DMS79 treated with DMSO at 0.1 percent for 48 hours (cell line): ENCODE results near the gene GPR52.
"Not testable (repeated sequence)": the region's sequence is repeated elsewhere in the genome, so short reads cannot be mapped to it uniquely, and the experiment has no call there.

ENCODE experiments used
- DNase-seq: peaks from one replicate; lab custom pipeline; 2025; lab: John Stamatoyannopoulos, UW

GPR52 gene

DNA sequence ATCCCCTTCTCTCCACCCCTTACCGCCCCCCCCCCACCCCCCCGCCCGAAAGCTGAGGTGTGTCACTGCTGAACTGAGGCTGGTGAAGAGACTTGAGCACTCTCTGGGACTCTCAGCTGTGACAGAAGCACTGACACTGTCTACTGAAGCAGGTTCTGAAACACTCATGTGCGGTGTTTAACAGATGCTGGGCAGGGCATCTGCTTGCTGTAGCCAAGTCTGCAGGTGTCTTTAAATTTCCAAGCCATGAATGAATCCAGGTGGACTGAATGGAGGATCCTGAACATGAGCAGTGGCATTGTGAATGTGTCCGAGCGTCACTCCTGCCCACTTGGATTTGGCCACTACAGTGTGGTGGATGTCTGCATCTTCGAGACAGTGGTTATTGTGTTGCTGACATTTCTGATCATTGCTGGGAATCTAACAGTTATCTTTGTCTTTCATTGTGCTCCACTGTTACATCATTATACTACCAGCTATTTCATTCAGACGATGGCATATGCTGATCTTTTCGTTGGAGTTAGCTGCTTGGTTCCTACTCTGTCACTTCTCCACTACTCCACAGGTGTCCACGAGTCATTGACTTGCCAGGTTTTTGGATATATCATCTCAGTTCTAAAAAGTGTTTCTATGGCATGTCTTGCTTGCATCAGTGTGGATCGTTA is at the start of gene GPR52:
Gene GPR52 (plus strand): TSS at position 99 of the 665 bp plus-strand sequence. CDS start 148 bp downstream, at position 247.
- peak; percentile 31 for DNase-seq

DNA sequence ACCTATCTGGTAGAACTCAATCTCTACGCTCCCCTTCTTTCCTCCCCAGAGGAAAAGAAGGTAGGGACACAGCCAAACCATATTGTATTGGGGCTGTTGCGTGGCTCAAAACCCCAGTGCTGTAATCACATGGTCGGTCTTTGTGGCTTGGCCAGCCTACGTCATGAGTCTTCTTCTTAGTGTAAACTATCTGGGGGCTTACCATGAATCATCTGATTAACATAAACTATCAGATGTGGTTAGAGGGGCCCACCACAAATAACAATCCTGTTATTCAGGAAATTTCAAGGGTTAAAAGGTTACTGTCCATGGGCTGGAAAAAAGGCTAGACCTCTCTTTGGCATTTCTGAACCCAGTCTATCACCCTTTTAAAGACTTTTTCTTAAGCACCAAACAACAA is 49.5 kb upstream of the GPR52 start:
- no peak for DNase-seq

DNA sequence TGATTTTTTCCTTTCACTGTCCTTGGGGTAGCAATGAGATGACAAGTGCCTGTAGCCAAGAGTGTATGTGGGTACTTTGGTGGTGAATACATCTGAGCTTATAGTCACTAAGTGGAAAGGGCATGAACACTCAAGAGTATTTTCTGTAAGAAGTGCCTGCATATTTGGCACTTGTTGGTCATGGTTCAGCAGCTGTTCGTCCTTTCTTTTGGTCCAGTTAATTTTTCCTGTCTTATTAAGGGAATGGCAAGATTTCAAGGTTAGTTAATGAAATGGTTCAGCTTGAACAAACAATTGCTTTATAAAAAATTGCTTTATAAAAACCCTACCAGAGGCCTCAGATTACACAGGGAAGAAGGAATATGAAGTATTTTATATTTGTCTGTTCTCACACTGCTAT is 48.6 kb upstream of the GPR52 start:
- DNase-seq, result peak; percentile 74

DNA sequence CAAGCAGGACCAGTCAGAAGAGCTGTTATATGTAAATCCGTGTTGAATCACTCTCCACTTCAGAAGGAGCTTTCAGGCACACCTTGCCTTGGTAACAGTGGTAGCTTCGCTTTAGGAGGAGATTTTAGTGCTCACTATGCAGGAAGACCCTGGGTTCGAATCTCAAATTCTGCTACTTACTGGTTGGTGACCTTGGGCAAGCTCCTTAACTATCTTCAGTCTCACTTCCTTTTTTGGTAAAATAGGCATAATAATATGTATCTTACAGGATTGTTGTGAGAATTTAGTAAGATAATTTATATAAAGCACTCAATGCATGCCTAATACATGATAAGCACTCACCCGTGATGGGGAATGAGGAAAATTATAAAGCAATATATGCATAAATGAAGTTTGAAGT is 46.7 kb upstream of the GPR52 start:
- DNase-seq, result no peak

GRCh38 chr1:174405219-174405618 is 42.5 kb upstream of the GPR52 start:
- DNase-seq, result no peak

GRCh38 chr1:174406421-174406820 is 41.3 kb upstream of the GPR52 start:
- DNase-seq, result no peak

DNA sequence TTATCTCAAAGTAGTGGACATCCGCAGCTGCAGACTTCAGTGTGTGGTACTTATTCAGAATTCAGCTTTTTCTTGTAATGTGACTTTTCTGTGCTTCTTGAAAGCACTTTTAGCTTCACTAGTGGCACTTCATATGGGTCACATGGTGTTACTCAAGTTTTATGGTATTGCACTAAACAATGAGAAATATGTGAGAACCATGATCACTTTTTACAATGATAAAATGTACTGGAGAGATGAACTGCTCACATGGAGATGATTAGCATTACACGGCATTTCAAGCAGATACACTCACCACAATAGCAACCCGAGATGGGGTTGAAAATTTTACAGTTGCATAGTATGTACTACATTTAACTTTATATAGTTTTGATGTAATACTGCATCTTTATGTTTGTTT is 40.1 kb upstream of the GPR52 start:
- DNase-seq, result peak; percentile 26

DNA sequence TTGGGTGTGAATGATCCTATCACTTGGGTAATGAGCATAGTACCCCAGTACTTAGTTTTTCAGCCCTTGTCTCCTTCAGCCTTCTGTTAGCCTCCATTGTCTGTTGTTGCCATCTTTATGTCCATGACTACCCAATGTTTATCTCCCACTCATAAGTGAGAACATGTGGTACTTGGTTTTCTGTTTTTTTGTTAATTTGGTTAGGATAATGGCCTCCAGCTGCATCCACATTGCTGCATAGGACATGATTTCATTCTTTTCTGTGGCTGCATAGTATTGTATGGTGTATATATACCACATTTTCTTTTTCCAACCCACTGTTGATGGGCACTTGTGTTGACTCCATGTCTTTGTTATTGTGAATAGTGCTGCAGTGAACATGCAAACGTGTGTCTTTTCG is 39.6 kb upstream of the GPR52 start:
- DNase-seq, result no peak

DNA sequence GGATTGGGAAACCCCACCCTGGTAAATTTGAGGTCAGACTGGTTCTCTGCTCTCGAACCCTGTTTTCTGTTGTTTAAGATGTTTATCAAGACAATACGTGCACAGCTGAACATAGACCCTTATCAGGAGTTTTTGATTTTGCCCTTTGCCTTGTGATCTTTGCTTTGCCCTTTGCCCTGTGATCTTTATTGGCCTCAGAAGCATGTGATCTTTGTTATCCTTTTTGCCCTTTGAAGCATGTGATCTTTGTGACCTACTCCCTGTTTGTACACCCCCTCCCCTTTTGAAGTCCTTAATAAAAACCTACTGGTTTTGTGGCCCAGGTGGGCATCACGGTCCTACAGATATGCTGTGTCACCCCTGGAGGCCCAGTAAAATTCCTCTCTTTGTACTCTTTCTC is 38.0 kb upstream of the GPR52 start:
- not testable (repeated sequence) for DNase-seq

DNA sequence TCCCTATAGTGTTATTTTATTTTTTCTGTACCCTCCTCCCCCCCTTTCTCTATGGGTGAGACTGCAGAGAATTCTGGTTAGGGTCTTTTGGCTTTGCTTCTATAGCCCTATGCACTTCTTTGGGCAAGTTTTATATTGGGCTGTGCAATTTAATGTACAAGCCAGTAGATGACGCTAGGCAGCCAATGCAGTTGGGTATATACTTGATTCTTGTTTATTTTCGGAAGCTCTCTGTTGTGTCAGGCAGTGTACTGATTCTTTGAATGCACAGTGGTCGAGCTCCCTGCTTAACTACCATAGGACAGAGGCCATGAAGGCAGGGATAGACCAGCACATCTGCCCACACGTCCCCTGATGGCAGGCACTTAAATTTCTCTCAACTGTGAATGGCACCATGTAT is 34.1 kb upstream of the GPR52 start:
- no peak for DNase-seq

GRCh38 chr1:174414203-174414602 is 33.6 kb upstream of the GPR52 start:
- DNase-seq, result no peak

DNA sequence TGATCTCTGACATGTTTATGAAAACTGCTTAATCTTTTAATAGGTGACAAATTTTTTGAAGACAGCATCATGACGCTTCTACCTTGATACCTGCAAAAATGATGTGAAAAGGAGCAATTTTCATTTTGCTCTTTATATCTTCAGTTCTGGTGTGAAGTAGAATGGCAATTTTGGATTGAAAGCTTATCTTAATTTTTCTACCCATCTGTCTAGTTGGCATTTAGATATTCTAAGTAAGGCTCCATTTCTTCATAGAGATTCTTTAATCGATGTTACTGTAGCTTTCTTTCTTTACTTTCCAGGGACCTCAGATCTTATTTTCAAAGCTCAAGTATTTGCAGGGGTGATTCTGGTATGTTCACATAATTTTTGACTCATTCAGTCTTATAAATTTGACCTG is 32.3 kb upstream of the GPR52 start:
- no peak for DNase-seq

DNA sequence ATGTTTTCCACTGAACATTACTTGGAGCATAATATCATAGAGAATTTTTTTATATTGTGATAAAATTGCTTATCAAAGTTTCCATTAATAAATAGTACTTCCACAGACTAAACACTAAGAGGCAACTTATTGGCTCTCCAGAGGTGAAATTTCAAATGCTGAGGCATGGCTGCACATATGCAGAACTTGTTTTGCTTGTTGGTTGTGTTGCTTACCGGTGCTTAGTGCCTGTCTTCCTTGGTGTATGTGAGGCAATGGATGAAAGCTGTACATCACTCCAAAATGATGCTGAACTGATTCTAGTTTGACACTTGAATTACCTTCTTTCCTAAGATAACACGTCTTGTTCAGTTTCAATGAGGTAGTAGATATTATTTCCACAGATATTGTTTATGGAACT is 29.8 kb upstream of the GPR52 start:
- DNase-seq, result no peak

DNA sequence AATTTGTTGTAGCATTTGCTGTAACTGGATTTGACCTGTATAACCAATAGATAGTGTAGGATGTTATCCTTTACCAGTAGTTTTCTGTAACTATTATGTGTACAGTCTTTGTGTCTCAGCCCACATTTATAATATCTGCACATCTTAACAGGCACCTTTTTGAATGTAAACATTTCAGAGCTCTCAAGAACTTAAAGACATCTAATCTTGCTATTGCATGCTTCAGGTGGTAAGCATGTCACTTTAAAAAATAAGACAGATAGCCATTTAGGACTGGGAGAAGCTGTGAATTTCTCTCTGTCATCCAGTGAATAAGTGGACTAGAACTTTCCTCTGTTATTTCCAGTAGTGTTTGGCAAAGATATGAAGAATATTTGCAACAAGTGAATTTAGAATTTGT is 22.6 kb upstream of the GPR52 start:
- no peak for DNase-seq

GRCh38 chr1:174426153-174426552 is 21.6 kb upstream of the GPR52 start:
- no peak for DNase-seq

GRCh38 chr1:174428033-174428432 is 19.7 kb upstream of the GPR52 start:
- no peak for DNase-seq

GRCh38 chr1:174428739-174429138 is 19.0 kb upstream of the GPR52 start:
- no peak for DNase-seq

DNA sequence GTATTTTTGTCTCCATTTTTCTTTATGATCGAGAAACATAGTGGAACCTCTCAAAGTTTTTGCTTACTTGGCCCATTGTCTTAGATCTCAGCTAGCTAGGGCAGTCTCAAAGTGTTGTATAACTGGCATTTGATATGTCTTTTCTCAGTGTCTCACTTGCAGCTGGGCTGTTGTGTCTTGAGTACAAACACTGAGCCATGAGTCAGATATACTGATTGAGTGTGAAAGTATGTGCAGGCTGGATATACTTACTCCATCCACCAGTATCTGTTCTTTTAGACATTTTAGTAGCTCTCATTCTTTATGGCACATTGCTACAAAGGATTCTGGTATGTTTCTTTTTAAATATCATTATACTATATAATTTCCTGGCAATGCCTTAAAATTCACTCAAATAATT is 14.3 kb upstream of the GPR52 start:
- no peak for DNase-seq

GRCh38 chr1:174445351-174445750 is 2.4 kb upstream of the GPR52 start:
- no peak for DNase-seq

- no peak for DNase-seq
These were observed 1.9 kb upstream of the GPR52 start for GRCh38 chr1:174445817-174446216.

DNA sequence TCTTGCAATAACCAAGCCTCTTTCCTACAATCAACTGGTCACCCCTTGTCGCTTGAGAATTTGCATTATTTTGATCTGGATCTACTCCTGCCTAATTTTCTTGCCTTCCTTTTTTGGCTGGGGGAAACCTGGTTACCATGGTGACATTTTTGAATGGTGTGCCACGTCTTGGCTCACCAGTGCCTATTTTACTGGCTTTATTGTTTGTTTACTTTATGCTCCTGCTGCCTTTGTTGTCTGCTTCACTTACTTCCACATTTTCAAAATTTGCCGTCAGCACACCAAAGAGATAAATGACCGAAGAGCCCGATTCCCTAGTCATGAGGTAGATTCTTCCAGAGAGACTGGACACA is 743 bp downstream of the GPR52 start:
- peak; percentile 31 for DNase-seq

GRCh38 chr1:174448974-174449373 is 1.2 kb downstream of the GPR52 start:
- no peak for DNase-seq

DNA sequence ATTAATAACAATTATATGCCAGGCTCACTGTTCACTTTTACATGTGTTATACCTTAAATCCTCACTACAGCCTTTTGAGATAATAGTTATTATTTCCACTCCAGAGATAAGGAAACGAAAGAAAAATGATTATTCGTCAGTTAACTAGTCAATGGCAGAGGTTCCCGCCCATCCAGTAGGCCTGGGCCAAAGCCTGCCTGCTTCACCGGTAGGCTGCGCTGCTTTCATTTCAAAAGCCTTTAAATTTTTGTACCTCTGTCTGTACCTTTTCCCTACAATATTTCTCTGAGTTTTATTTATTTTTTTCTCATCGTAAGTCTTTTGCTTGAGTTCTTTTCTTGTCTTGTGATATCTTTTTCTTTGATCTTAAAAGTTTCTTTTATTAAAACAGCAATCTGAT is 3.6 kb downstream of the GPR52 start:
- no peak for DNase-seq

DNA sequence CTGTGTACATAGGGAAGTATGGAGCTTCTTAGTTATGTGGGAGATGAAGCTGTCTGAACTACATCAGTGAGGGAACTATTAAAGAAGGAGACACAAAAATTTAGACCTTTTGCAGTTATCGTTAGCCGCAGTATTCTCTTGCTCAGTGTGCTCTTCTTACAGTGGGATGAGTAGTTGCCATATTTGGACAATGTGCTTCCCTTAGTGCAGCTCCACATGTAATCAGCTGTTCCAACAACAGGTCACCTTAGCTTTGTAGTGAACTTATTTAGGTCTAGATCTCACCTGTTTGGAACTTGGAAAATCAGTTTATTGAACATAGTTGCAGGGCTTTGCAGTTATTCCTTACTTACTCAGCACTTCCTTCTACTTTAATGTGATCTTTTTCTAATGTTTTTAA is 18.1 kb downstream of the GPR52 start:
- DNase-seq, result no peak

DNA sequence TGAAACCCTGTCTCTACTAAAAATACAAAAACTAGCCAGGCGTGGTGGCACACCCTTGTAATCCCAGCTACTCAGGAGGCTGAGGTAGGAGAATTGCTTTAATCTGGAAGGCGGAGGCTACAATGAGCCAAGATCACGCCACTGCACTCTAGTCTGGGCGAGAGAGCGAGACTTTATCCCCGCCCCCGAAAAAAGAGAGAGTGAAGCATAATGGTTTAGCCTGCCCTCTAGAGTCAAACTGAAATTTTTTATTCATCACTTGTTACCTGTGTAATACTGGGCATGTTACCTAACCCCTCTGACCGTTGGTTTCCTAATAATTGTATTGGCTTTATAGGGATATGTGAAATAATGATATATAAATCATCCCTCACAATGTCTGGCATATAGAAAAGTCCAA is 18.8 kb downstream of the GPR52 start:
- no peak for DNase-seq
